ENCODE data around the gene EIF2AK3. TPM values are rescaled to one million over a fixed set of nuclear protein-coding genes. Genes with fewer than 3 reads are reported as not detected.
A peak's percentile ranks its signal among the peaks of the same experiment; 100 is the strongest.

The EIF2AK3 gene
- total and polyA plus RNA-seq, 2 of the 8 experiments (the other 6 are each of a cell fraction or from before 2014, with no cell fraction given) = 5.8 to 22.8 TPM

DNA sequence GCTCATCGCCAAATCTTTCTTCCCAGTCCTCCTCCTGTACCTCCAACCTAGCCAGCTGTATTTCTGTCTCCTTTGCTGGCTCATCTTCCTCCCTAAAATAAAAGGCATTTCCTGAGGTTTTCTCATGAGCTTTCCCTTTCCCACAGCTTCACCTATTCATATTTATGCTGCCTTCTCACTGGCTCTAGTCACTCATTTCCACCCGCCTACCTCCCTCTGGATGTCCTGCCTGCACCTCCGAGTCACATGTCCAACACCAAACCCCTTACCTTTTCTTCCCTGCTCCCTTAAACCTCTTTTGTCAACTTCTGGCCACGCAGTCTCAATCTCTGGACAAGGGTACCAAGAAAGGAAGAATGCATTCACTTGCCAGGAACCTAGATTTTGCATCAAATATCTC, 2.8 kb downstream of the EIF2AK3 start:
- Histone ChIP-seq H3K23me2 (ENCODE audit: low read depth, low read length) (peaks cover 7% of the 10 kb centered on the region; the same call in 1 of the 2 replicates), H4K91ac (replicated peaks; ENCODE audit: insufficient read length, low read length) (no peak overlapping the region), H3K9ac (replicated peaks in 1 of 4; ENCODE audit: extremely low read depth in 1 of 4, low read depth in 3 of 4, low read length in 3 of 4) (peak overlapping the region in 3 of 4 experiments; percentile 3 to 35 (median 22); a peak in 3 of 7 replicates), H3K4me3 (ENCODE audit: extremely low read depth in 1 of 4, insufficient read depth in 2 of 4, low read depth in 3 of 4, low read length in 4 of 4) (peak overlapping the region in 3 of 4 experiments; percentile 9 to 88 (median 16); a peak in 4 of 8 replicates), H3K79me1 (ENCODE audit: low read depth, low read length) (no peaks in the 10 kb centered on the region; the same call in 1 of the 2 replicates), H3K79me2 (ENCODE audit: control insufficient read depth in 1 of 2, insufficient read depth in 2 of 2, low read length in 2 of 2) (peaks cover 5 to 66% of the 10 kb centered on the region in 2 experiments; a peak in 3 of 4 replicates), H3K14ac (ENCODE audit: insufficient read length) (no peak overlapping the region), H3K27me3 (replicated peaks in 1 of 4; ENCODE audit: control insufficient read depth in 3 of 4, extremely low read depth in 1 of 4, insufficient read depth in 3 of 4, low read length in 3 of 4) (no peaks in the 10 kb centered on the region), H4K8ac (ENCODE audit: extremely low read depth, insufficient read depth, low read length) (no peak overlapping the region), H3K56ac (replicated peaks; ENCODE audit: insufficient read length, low read depth, low read length) (no peak overlapping the region), H3K36me3 (ENCODE audit: control insufficient read depth in 2 of 4, insufficient read depth in 4 of 4, low read length in 3 of 4) (no peaks in the 10 kb centered on the region), H3K4me1 (replicated peaks in 1 of 4; ENCODE audit: control insufficient read depth in 3 of 4, insufficient read depth in 4 of 4, low read length in 3 of 4) (peaks cover 2 to 24% (median 16%) of the 10 kb centered on the region in 4 experiments; a peak in 6 of 7 replicates), H2BK12ac (ENCODE audit: low read depth, low read length) (no peak overlapping the region; the same call in 1 of the 2 replicates), H4K20me1 (replicated peaks in 1 of 2; ENCODE audit: control insufficient read depth in 1 of 2, insufficient read depth in 2 of 2, low read length in 2 of 2) (peaks cover 0 to 5% of the 10 kb centered on the region in 2 experiments), H3K27ac (ENCODE audit: low read depth, low read length) (0 out of 2 replicates have a peak overlapping the region, but pooled peaks have one; percentile 33), H2AK5ac (ENCODE audit: low read depth, low read length) (0 out of 2 replicates have a peak overlapping the region, but pooled peaks have one; percentile 41), H3K4ac (replicated peaks; ENCODE audit: insufficient read length, low read depth, low read length) (no peak overlapping the region), H4K5ac (ENCODE audit: insufficient read length, low read depth, low read length) (no peak overlapping the region), H2BK5ac (ENCODE audit: low read depth, low read length) (no peak overlapping the region), H2BK120ac (replicated peaks; ENCODE audit: low read depth, low read length) (no peak overlapping the region), H2BK15ac (ENCODE audit: low read length) (no peak overlapping the region), H2AFZ (ENCODE audit: low read length) (no peak overlapping the region), H3K18ac (ENCODE audit: extremely low read depth, low read length) (no peak overlapping the region), H3K4me2 (ENCODE audit: insufficient read depth in 1 of 2, low read depth in 2 of 2, low read length in 2 of 2) (peak overlapping the region; percentile 54 to 88), H2BK20ac (ENCODE audit: low read length) (0 out of 2 replicates have a peak overlapping the region, but pooled peaks have one; percentile 16), H3K9me3 (ENCODE audit: insufficient read depth in 2 of 2, low read depth in 1 of 2, low read length in 1 of 2) (no peaks in the 10 kb centered on the region), H3K23ac (ENCODE audit: insufficient read length) (no peak overlapping the region)
- POLR2A ChIA-PET (ENCODE audit: partially characterized antibody) = no interaction called here
- FAIRE-seq = no peak
- TF ChIP-seq SP1 (IDR thresholded peaks at IDR 0.05; ENCODE audit: low read depth, low read length) (no peak), JUN (IDR thresholded peaks at IDR 0.05; ENCODE audit: low read depth, low read length) (no peak), FOSL1 (IDR thresholded peaks at IDR 0.05; ENCODE audit: insufficient read depth, low read depth, low read length) (no peak), CEBPB (IDR thresholded peaks at IDR 0.05; ENCODE audit: low read depth, low read length) (no peak), POU5F1 (IDR thresholded peaks at IDR 0.05; ENCODE audit: low read depth, low read length) (no peak), TBP (IDR thresholded peaks at IDR 0.05; ENCODE audit: low read depth, low read length) (no peak), POLR2AphosphoS5 (IDR thresholded peaks at IDR 0.05; ENCODE audit: low read depth, low read length) (no peak), YY1 (IDR thresholded peaks at IDR 0.05; ENCODE audit: low read depth, low read length) (no peak)
- TF ChIP-seq, protein P1, sequence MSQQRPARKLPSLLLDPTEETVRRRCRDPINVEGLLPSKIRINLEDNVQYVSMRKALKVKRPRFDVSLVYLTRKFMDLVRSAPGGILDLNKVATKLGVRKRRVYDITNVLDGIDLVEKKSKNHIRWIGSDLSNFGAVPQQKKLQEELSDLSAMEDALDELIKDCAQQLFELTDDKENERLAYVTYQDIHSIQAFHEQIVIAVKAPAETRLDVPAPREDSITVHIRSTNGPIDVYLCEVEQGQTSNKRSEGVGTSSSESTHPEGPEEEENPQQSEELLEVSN (IDR thresholded peaks at IDR 0.05) = no peak
- CTCF ChIA-PET (ENCODE audit: partially characterized antibody) = no interaction called here
- no peak for DNase-seq (ENCODE audit: low read depth in 1 of 2, low spot score in 2 of 2)
- WGBS, 2 experiments (ENCODE audit: extremely low coverage in 1 of 2, insufficient coverage in 1 of 2, insufficient read length in 1 of 2, insufficient replicate concordance in 2 of 2, low coverage in 1 of 2, low lambda C conversion rate in 2 of 2, missing lambda C conversion rate in 1 of 2) = 41% methylated on average over 4 of the region's 4 CpGs; no CpG with 5 or more reads in 1 of the 2 experiments

Measured in H1 (cell line).